GM12891 (cell line): ENCODE data around the gene FGF21.

Experiments used
- PAX5 ChIP-seq: IDR thresholded peaks from 2 replicates; pipeline ENCODE4 v1.6.1; 2011; ENCODE audit warnings: low read length, moderate library complexity, mild to moderate bottlenecking; ENCODE audit not compliant: insufficient read depth, severe bottlenecking
- POLR2A ChIP-seq: IDR thresholded peaks from 2 replicates; pipeline ENCODE4 v1.6.1; 2011; ENCODE audit warnings: low read depth, low read length, control low read depth
- POLR2AphosphoS5 ChIP-seq: IDR thresholded peaks from 2 replicates; pipeline ENCODE4 v1.6.1; 2011; ENCODE audit warnings: low read depth, low read length, control low read depth
- TAF1 ChIP-seq: IDR thresholded peaks from 2 replicates; pipeline ENCODE4 v1.6.1; 2011; ENCODE audit warnings: low read depth, low read length, control low read depth

- no peak for TF ChIP-seq POLR2A
- no peak for TF ChIP-seq POLR2AphosphoS5
- no peak for TF ChIP-seq TAF1
- TF ChIP-seq PAX5 = no peak
Observed at GRCh38 chr19:48737360-48737998, 17.8 kb upstream of the FGF21 start.
